Osteocyte (in vitro differentiated cells): ENCODE data around the gene GSK3B. TPM values are rescaled to one million over a fixed set of nuclear protein-coding genes. Genes with fewer than 3 reads are reported as not detected.

Experiments
- DNase-seq: peaks from one replicate; pipeline ENCODE4 v3.0.0; 2021; ENCODE audit warnings: mixed read lengths; ENCODE audit not compliant: unreplicated experiment; ENCODE audit errors: extremely low spot score
- H3K27ac Mint-ChIP-seq: one replicate; pipeline ENCODE4 v1.8.0; 2021; ENCODE audit warnings: mild to moderate bottlenecking, mixed read lengths; ENCODE audit not compliant: unreplicated experiment
- H3K27me3 Mint-ChIP-seq: one replicate; pipeline ENCODE4 v1.8.0; 2021; ENCODE audit warnings: mixed read lengths; ENCODE audit not compliant: unreplicated experiment
- H3K36me3 Mint-ChIP-seq: one replicate; pipeline ENCODE4 v1.8.0; 2021; ENCODE audit warnings: mixed read lengths; ENCODE audit not compliant: unreplicated experiment
- H3K4me1 Mint-ChIP-seq: one replicate; pipeline ENCODE4 v1.8.0; 2021; ENCODE audit warnings: mixed read lengths; ENCODE audit not compliant: unreplicated experiment
- H3K4me3 Mint-ChIP-seq: one replicate; pipeline ENCODE4 v1.8.0; 2021; ENCODE audit warnings: mild to moderate bottlenecking, moderate library complexity, mixed read lengths; ENCODE audit not compliant: unreplicated experiment
- H3K9me3 Mint-ChIP-seq: one replicate; pipeline ENCODE4 v1.8.0; 2021; ENCODE audit warnings: mixed read lengths; ENCODE audit not compliant: unreplicated experiment
- total RNA-seq: library from RNA; stranded (reverse); gene quantifications from 2 replicates; pipeline ENCODE4 v1.2.1, GENCODE V29; 2021
- TF ChIP-seq, protein P1 (sequence below): fragments of 200-600 bp; sonication (generic); IDR thresholded peaks from 2 replicates; pipeline ENCODE4 v1.5.0; 2021; ENCODE audit warnings: antibody characterized with exemption, mild to moderate bottlenecking, moderate library complexity

GSK3B gene
- total RNA-seq, 1 donor from 2014 or later = 80.0 TPM

- peaks cover 4% of the 10 kb centered on the region for H3K9me3 Mint-ChIP-seq
- peaks cover 3% of the 10 kb centered on the region for H3K36me3 Mint-ChIP-seq
- TF ChIP-seq, protein P1, sequence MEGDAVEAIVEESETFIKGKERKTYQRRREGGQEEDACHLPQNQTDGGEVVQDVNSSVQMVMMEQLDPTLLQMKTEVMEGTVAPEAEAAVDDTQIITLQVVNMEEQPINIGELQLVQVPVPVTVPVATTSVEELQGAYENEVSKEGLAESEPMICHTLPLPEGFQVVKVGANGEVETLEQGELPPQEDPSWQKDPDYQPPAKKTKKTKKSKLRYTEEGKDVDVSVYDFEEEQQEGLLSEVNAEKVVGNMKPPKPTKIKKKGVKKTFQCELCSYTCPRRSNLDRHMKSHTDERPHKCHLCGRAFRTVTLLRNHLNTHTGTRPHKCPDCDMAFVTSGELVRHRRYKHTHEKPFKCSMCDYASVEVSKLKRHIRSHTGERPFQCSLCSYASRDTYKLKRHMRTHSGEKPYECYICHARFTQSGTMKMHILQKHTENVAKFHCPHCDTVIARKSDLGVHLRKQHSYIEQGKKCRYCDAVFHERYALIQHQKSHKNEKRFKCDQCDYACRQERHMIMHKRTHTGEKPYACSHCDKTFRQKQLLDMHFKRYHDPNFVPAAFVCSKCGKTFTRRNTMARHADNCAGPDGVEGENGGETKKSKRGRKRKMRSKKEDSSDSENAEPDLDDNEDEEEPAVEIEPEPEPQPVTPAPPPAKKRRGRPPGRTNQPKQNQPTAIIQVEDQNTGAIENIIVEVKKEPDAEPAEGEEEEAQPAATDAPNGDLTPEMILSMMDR = no peak
- no peak overlapping the region for H3K4me3 Mint-ChIP-seq
- no peak for DNase-seq
- peaks cover 29% of the 10 kb centered on the region for H3K4me1 Mint-ChIP-seq
- H3K27me3 Mint-ChIP-seq = no peaks in the 10 kb centered on the region
- no peak overlapping the region for H3K27ac Mint-ChIP-seq
Measured at GRCh38 chr3:119967353-119968006, 126.8 kb downstream of the GSK3B start.

GRCh38 chr3:119965692-119966091 is 128.6 kb downstream of the GSK3B start:
- H3K4me1 Mint-ChIP-seq = peaks cover 29% of the 10 kb centered on the region
- H3K9me3 Mint-ChIP-seq = peaks cover 4% of the 10 kb centered on the region
- H3K27me3 Mint-ChIP-seq = no peaks in the 10 kb centered on the region
- H3K4me3 Mint-ChIP-seq = no peak overlapping the region
- peaks cover 9% of the 10 kb centered on the region for H3K36me3 Mint-ChIP-seq
- no peak for DNase-seq
- no peak overlapping the region for H3K27ac Mint-ChIP-seq
- TF ChIP-seq, protein P1 = no peak

DNA sequence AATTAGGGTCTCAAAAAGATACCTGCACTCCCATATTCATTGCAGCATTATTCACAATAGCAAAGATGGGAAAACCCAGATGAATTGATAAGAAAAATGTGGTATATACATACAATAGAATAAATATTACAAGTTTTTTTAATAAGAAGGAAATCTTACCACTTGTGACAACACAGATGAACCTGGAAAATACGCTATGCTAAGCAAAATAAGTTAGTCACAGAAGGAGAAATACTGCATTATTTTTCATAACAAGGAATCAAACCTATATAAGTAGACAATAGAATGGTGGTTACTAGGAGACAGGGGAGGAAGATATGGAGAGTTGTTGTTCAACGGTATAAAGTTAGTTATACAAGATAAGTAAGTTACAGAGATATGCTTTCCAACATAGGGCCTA is 130.0 kb downstream of the GSK3B start:
- TF ChIP-seq, protein P1 = no peak
- DNase-seq = no peak
- no peak overlapping the region for H3K27ac Mint-ChIP-seq
- H3K9me3 Mint-ChIP-seq = peaks cover 4% of the 10 kb centered on the region
- H3K4me3 Mint-ChIP-seq = no peak overlapping the region
- no peaks in the 10 kb centered on the region for H3K27me3 Mint-ChIP-seq
- peaks cover 22% of the 10 kb centered on the region for H3K4me1 Mint-ChIP-seq
- peaks cover 9% of the 10 kb centered on the region for H3K36me3 Mint-ChIP-seq

- TF ChIP-seq, protein P1 = no peak
- no peaks in the 10 kb centered on the region for H3K9me3 Mint-ChIP-seq
- peaks cover 22% of the 10 kb centered on the region for H3K4me1 Mint-ChIP-seq
- no peak for DNase-seq
- H3K27me3 Mint-ChIP-seq = no peaks in the 10 kb centered on the region
- H3K27ac Mint-ChIP-seq = no peak overlapping the region
- no peaks in the 10 kb centered on the region for H3K36me3 Mint-ChIP-seq
- H3K4me3 Mint-ChIP-seq = no peak overlapping the region
Measured at GRCh38 chr3:119955972-119956371, 138.3 kb downstream of the GSK3B start.

DNA sequence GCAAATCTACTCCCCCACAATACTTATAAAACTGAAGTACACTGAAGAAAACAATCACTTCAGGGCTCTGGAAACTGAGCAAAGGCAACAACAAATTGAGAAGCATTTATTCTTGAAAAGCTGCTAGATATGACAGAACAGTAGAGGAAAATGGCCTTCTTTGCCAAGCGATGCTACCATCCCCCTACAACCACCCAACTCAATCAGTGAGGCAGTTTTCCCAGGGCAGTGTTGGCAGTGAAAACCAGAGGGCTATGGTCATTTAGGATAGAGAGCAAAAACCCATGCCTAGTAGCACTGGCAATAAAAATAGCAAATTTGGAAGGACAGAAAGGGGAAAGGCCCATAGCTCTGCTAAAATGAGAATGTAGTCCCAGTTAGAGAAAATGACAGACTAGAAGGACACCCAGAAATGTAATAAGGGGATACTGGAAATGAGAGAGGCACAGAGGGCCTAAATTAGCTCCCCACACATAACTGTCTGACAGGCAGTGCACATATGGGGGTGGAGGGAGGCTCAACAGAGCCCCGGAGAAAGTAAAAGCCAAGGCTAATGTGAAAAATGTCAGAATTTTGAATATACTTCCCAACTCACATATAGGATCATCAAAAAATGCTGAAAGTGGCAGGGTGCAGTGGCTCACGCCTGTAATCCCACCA is 143.5 kb downstream of the GSK3B start:
- Mint-ChIP-seq H3K27ac (no peak overlapping the region), H3K4me3 (no peak overlapping the region), H3K36me3 (peaks cover 2% of the 10 kb centered on the region), H3K9me3 (no peaks in the 10 kb centered on the region), H3K4me1 (peaks cover 37% of the 10 kb centered on the region), H3K27me3 (no peaks in the 10 kb centered on the region)
- TF ChIP-seq, protein P1 = no peak
- no peak for DNase-seq
